Activated naive CD4-positive, alpha-beta T cell treated with Interleukin-2 at 50 U/mL for 16 hours (primary cell): Measurements from ENCODE around the gene MICAL3.

Source experiments
- DNase-seq: peaks from one replicate; pipeline ENCODE4 v3.0.0-alpha.2; 2020

Gene MICAL3

DNA sequence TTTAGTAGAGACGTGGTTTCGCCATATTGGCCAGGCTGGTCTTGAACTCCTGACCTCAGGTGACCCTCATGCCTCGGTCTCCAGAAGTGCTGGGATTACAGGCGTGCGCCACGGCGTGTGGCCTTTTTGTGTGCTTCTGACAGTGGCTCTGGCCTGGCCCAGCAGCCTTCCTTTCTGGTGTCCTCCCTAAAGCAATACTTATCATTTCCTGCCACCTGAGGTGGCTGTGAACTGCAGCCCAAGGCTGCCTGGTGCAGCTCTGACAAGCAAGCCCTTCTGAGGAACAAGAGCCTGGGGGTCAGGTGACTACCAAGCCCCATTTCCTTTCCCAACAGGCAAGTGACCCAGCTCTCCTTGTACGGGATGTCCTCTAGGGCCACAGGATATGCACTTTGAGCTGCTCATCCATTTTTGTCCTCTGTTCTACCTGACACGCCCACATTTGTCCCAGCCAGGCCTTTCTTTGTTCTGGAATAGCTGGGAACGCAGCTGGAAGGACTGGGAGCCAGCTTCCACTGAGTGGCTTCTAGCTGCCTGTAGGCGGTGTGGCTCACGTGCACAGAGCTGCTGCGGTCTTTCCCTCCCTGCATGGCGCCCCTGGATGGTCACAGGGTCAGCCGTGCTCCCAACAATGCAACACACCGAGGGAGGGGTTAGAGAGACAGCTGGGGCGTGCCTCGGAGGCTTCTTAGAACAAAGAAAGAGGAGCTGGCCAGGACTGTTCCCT, 237.8 kb downstream of the MICAL3 start:
- no peak for DNase-seq

GRCh38 chr22:17785185-17786184, 238.9 kb downstream of the MICAL3 start:
- peak; percentile 75 for DNase-seq

- DNase-seq = no peak
Observed at GRCh38 chr22:17784776-17785175, 239.6 kb downstream of the MICAL3 start.

DNA sequence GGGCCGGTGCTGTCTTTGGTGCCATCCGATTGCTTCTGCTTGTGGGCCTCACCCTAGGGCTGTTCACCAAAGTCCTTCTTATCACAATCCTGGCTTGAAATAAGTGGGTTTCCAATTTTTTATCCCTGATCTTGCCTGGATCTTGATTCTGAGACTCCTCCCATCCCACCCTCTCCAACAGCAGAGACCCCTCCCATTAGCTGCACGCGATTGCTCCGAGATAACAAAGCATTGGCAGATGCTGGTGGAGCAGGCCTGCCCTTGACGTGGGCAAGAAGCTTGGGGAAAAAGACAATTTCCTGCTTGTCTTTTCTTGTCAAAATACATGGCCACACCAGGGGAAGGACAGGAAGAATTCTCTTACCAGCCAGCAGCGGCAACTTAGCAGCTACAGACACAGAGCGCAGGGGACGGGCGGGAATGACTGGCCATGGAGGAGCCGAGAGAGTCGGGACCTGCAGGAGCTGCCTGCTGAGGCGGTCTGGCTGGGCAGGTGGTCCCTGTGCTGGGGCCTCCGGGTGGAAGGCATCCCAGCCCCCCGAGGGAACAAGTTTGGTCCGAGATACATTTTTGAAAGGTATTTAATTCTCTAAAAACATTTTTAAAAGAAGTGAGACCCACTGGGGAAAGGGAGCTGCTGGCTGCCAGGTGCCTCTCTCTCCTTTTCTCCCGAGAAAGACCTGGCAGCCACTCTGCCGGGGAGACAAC, 240.4 kb downstream of the MICAL3 start:
- DNase-seq = no peak

- no peak for DNase-seq
Observed at GRCh38 chr22:17783312-17783711, 241.0 kb downstream of the MICAL3 start.

DNA sequence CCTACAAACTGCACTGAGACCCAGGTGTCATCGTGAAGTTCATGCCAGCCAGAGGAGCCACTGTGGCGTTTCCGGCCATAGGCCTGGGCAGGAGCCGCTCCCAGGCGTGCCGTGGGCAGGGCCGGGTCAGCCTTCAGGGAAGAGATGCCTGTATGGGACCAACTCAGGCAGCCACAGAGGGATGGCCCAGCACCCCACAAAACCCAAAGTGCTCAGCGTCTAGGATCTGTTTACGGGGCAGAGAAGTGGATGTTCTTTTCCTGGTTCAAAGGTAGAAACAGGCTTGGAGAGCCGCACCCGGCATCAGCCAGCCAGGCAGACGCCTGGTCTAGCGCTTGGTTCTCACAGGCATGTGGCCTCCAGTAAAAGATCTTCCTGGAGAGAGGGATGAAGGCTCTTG, 241.7 kb downstream of the MICAL3 start:
- no peak for DNase-seq

DNA sequence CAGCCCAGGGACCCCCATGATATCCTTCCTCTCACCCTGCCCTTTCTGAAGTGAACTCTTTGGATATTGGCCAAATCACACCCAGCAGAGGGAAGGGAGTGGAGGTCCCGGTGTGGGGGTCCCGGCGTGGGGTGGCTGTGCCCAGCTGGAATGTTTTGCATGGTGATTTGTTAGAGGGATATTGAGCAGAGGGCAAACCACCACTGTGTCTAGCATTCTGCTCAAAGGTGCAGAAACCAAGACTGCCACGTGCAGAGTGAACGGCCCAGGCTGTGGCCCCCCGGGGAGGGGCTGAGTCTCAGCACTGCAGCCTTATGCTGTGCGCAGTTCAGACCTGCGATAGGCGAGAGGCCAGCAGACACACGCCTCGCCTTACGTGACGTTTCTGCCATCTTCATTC, 242.2 kb downstream of the MICAL3 start:
- DNase-seq = no peak

DNA sequence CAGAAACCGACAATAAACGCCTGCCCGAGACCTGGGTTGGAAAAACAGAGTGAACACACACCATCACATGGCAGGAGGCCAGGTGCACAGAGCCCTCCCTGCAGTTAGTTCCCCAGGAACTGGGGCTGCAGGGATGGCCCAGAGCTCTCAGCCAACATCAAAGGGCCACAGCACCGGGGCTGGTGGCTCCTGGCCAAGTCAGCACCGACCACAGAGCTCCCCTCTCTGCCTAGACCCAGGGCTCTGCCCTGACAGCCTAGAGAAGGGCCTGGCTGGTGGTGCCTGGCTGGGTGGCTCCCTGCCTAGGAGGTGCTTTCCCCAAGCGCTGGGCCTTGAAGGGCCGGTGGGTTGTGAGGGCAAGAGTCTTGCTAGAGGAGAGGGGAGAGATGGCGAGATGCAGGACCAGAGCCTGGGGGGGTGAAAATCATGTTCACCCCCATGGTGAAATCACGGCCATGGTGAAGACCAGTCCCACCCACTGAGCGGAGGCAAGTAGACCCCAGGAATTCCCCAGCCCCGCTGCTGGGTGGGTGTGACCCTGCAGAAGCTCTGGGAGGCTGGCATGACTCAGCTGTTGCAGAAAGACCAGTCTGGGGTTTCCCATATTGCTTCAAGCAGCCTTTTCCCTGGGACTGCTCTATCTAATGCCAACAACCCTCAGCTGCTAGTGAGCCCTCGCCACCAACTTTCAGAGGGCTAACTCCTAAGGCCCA, 242.9 kb downstream of the MICAL3 start:
- DNase-seq = peak; percentile 73

DNA sequence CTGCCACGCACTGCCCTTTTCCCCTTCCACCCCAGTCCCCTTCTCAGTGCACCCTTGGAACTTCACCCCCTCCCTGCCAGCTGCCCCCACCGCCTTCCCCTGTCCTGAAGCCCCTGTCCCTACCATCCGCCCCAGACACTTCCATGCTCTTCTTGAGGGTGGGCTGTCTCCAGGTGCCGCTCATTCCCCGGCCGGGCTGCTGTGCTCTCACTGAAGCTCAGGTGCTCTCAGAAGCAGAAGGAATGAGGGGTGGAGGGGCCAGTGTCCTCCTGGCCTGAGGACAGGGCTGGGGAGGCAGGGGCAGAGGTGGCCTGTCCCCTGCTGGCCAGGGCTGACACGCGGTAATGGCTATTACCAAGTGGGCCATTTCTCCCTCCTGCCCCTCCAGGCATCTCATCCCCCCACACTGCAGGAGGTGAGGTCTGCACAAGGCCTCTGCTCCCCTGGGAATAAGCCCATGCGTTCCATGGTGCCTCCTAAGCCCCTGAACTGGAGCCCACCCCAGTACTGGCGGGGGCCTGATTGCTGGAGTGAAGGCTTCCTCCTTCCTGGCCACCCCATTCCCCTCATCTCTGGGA, 243.5 kb downstream of the MICAL3 start:
- no peak for DNase-seq

GRCh38 chr22:17780116-17780740, 244.1 kb downstream of the MICAL3 start:
- DNase-seq = no peak

DNA sequence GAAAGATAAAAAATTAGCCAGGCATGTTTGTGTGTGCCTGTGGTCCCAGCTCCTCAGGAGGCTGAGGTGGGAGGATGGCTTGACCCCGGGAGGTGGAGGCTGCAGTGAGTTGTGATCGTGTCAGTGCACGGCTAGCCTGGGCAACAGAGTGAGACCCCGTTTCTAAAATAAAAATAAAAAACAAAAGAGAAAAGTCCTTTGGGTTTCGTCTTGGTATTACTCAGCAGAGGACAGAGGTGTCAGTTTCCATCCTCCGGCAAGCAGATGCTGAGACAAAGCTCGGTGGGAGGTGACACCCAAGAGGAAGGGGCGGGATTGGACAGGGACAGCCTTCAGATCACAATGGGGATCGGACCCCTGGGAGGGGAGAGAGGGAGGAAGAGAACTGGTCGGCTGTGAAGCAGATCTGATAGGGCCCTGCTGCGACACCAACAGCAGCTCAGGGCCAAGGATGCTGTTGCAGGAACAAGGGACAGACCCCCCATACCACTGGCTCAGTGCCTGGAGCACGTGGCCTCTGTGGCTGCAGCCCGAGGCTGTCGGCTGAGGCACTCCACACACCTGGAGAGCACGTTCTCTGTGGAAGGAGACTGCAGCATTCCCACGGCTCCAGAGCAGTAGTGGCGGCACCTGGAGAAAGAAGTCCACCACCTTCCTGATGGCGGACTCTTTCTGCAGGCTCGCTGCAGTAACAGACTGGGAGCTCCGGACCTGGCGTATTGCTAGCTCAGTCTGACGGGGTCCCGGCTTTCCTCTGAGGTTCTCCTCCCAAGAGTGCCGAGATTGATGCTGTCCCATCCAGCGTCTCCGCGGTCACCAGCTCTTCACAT, 244.9 kb downstream of the MICAL3 start:
- DNase-seq = no peak

- no peak for DNase-seq
Observed at GRCh38 chr22:17778412-17778976, 245.9 kb downstream of the MICAL3 start.

DNA sequence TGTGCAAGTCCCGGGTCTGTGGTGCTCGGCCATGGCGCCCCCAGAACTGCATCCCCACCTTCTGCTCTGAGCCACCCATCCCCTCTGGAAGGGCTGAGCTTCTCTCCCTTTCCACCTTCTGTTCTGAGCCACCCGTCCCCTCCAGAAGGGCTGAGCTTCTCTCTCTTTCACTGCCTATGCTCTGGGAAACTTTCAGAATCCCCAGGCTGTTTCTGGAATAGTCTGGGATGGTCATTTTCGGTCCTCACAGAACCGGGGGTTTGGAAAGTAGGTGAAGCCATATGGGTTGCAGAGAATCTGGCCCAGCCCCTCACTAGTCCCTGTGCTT, 246.7 kb downstream of the MICAL3 start:
- DNase-seq = no peak

DNA sequence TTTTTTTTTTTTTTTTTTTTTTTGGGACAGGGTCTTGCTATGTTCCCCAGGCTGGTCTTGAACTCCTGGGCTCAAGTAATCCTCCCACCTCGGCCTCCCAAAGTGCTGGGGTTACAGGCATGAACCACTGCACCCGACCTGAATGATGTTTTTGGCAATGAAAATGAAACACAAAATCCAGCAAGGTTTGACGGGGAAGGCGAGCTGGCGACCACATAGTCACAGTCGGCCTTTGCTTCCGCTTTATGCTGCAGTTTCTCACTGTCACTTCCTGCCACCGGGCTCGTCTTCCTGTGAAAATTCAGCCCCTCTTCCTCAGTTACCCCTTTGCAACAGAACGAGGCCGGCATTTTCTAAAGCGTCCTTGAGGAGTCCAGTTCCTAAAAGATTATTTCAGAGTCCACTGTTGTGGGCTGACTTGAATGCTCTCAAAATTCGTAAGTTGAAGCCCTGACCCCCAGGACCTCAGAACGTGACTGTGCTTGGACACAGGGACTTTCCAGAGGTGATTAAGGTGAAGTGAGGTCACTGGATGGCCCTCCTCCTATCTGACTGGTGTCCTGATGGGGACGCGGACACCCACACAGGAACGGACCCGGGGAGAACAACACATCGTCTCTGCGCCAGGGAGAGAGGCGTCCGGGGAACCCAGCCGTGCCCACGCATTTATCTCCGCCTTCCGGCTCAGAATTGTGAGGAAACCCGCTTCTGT, 247.2 kb downstream of the MICAL3 start:
- DNase-seq = peak; percentile 73

DNA sequence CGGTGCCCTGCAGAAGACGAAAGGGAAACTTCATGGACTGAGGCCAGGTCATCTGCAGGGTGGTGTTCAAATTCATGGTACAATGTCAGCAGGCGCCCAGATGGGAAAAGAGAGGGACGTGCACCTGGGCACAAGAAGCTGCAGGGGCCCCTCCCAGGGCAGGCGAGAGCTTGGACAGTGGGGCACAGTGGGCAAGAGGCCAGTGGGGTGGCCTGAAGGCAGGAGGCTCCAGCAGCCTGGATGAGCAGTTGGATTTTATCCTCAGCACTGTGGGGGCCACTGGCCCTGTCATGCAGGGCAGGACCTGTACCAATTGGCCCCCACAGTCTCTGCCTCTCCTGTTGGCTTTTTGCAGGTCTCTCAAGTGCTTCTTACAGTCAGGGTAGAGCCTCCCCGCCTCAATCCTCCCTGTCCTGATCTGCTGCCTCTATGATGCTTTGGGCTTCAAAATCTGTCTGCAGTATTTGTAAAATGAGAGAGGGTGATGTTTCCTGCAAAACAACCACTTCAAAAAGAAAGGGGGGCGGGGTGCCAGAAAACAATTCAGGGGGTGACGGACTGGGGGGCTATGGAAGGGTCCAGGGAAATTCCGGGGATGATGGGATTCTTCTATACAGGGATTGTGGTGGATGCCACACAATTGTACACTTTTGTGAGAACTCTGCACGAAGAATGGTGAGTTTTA, 248.4 kb downstream of the MICAL3 start:
- no peak for DNase-seq

GRCh38 chr22:17774926-17775685, 249.3 kb downstream of the MICAL3 start:
- no peak for DNase-seq

- DNase-seq = peak; percentile 46
Observed at GRCh38 chr22:17774206-17774925, 250.0 kb downstream of the MICAL3 start, which contains the start of gene BID. TSS of gene BID (minus strand) at chr22:17774469. CDS start at chr22:17750116, 24,353 bp downstream.
